Astrocyte (in vitro differentiated cells and primary cell): ENCODE data around the gene COMMD9. TPM values are rescaled to one million over a fixed set of nuclear protein-coding genes. Genes with fewer than 3 reads are reported as not detected.
A peak's percentile ranks its signal among the peaks of the same experiment; 100 is the strongest.

Experiments
- DNase-seq: peaks from one replicate; pipeline ENCODE4 v3.0.0-alpha.2; 2010; ENCODE audit warnings: low read depth
- FAIRE-seq: peaks from 2 replicates; lab custom pipeline; 2011; peaks lifted over from hg19 to GRCh38; lab: Jason Lieb, UNC
- H2AFZ ChIP-seq: 2 replicates; pipeline ENCODE4 v1.6.0; 2012; ENCODE audit warnings: low read depth, low read length, inconsistent platforms
- H3K27ac ChIP-seq: 2 replicates; pipeline ENCODE4 v1.5.1; 2011; ENCODE audit warnings: low read depth, low read length, inconsistent platforms
- H3K27me3 ChIP-seq: 2 replicates; pipeline ENCODE4 v1.6.0; 2011; ENCODE audit warnings: low read length, inconsistent platforms; ENCODE audit not compliant: insufficient read depth
- H3K36me3 ChIP-seq: 2 replicates; pipeline ENCODE4 v1.5.1; 2011; ENCODE audit warnings: low read length, inconsistent platforms; ENCODE audit not compliant: insufficient read depth
- H3K4me1 ChIP-seq: 2 replicates; pipeline ENCODE4 v1.5.1; 2011; ENCODE audit warnings: low read length, inconsistent platforms; ENCODE audit not compliant: insufficient read depth
- H3K4me2 ChIP-seq: 2 replicates; pipeline ENCODE4 v1.6.0; 2012; ENCODE audit warnings: low read length, inconsistent platforms
- H3K4me3 ChIP-seq: 2 replicates; pipeline ENCODE4 v1.5.1; 2011; ENCODE audit warnings: low read depth, mild to moderate bottlenecking, low read length, inconsistent platforms; ENCODE audit not compliant: insufficient read depth
- H3K79me2 ChIP-seq: 2 replicates; pipeline ENCODE4 v1.6.0; 2012; ENCODE audit warnings: mild to moderate bottlenecking, low read length, inconsistent platforms; ENCODE audit not compliant: insufficient read depth
- H3K9ac ChIP-seq: 2 replicates; pipeline ENCODE4 v1.6.0; 2012; ENCODE audit warnings: mild to moderate bottlenecking, low read length, inconsistent platforms
- H3K9me3 ChIP-seq: 2 replicates; pipeline ENCODE4 v1.5.1; 2012; ENCODE audit warnings: low read depth, mild to moderate bottlenecking, low read length, inconsistent platforms; ENCODE audit not compliant: insufficient read depth
- H4K20me1 ChIP-seq: 2 replicates; pipeline ENCODE4 v1.6.0; 2012; ENCODE audit warnings: low read length, inconsistent platforms; ENCODE audit not compliant: insufficient read depth
- H3K27ac Mint-ChIP-seq: one replicate; pipeline ENCODE4 v1.8.0; 2021; ENCODE audit warnings: mild to moderate bottlenecking, mixed read lengths; ENCODE audit not compliant: unreplicated experiment
- H3K27me3 Mint-ChIP-seq: one replicate; pipeline ENCODE4 v1.8.0; 2021; ENCODE audit warnings: low read depth, mixed read lengths; ENCODE audit not compliant: unreplicated experiment
- H3K36me3 Mint-ChIP-seq: one replicate; pipeline ENCODE4 v1.8.0; 2021; ENCODE audit warnings: low read depth, mixed read lengths; ENCODE audit not compliant: unreplicated experiment
- H3K4me1 Mint-ChIP-seq: one replicate; pipeline ENCODE4 v1.8.0; 2021; ENCODE audit warnings: low read depth, mixed read lengths; ENCODE audit not compliant: unreplicated experiment
- H3K4me3 Mint-ChIP-seq: one replicate; pipeline ENCODE4 v1.8.0; 2021; ENCODE audit warnings: mild to moderate bottlenecking, moderate library complexity, mixed read lengths; ENCODE audit not compliant: unreplicated experiment
- H3K9me3 Mint-ChIP-seq: one replicate; pipeline ENCODE4 v1.8.0; 2021; ENCODE audit warnings: mild to moderate bottlenecking, mixed read lengths; ENCODE audit not compliant: unreplicated experiment
- CTCF ChIP-seq: IDR thresholded peaks from 2 replicates; pipeline ENCODE4 v1.5.1; 2011; ENCODE audit warnings: low read depth, mild to moderate bottlenecking, inconsistent platforms, low read length, moderate library complexity; ENCODE audit not compliant: insufficient read depth
- EZH2 ChIP-seq: IDR thresholded peaks from 2 replicates; pipeline ENCODE4 v1.6.1; 2012; ENCODE audit warnings: mild to moderate bottlenecking, low read length, inconsistent platforms; ENCODE audit not compliant: insufficient read depth
- total RNA-seq: library from RNA; stranded (reverse); gene quantifications from 2 replicates; pipeline ENCODE4 v1.2.1, GENCODE V29; 2021

The COMMD9 gene
- total RNA-seq, 1 donor from 2014 or later, result 78.4 TPM

GRCh38 chr11:36264011-36264972, 24.9 kb downstream of the COMMD9 start:
- H3K4me1 Mint-ChIP-seq, result peaks cover 3% of the 10 kb centered on the region
- H3K27me3 ChIP-seq, result peaks cover 21% of the 10 kb centered on the region
- no peak overlapping the region for H3K9ac ChIP-seq
- FAIRE-seq, result no peak
- peaks cover 26% of the 10 kb centered on the region for H3K27me3 Mint-ChIP-seq
- H3K4me2 ChIP-seq, result no peak overlapping the region
- H3K27ac Mint-ChIP-seq, result no peak overlapping the region
- no peak for TF ChIP-seq EZH2
- no peak for TF ChIP-seq CTCF
- H3K27ac ChIP-seq, result no peak overlapping the region
- DNase-seq, result no peak
- H4K20me1 ChIP-seq, result no peaks in the 10 kb centered on the region
- no peaks in the 10 kb centered on the region for H3K9me3 Mint-ChIP-seq
- H2AFZ ChIP-seq, result no peak overlapping the region
- H3K36me3 ChIP-seq, result no peaks in the 10 kb centered on the region
- H3K36me3 Mint-ChIP-seq, result peaks cover 1% of the 10 kb centered on the region
- no peak overlapping the region for H3K4me3 ChIP-seq
- no peak overlapping the region for H3K4me3 Mint-ChIP-seq
- no peaks in the 10 kb centered on the region for H3K9me3 ChIP-seq
- no peaks in the 10 kb centered on the region for H3K4me1 ChIP-seq
- H3K79me2 ChIP-seq, result no peaks in the 10 kb centered on the region

GRCh38 chr11:36261094-36261493, 28.1 kb downstream of the COMMD9 start:
- no peak overlapping the region for H2AFZ ChIP-seq
- Mint-ChIP-seq H3K9me3 (no peaks in the 10 kb centered on the region), H3K27me3 (peaks cover 21% of the 10 kb centered on the region), H3K4me3 (peak overlapping the region; percentile 46), H3K4me1 (peaks cover 18% of the 10 kb centered on the region), H3K27ac (no peak overlapping the region), H3K36me3 (no peaks in the 10 kb centered on the region)
- no peak overlapping the region for H3K27ac ChIP-seq
- FAIRE-seq (no peak), DNase-seq (no peak)
- H3K9me3 ChIP-seq, result no peaks in the 10 kb centered on the region
- no peaks in the 10 kb centered on the region for H3K4me1 ChIP-seq
- no peaks in the 10 kb centered on the region for H3K36me3 ChIP-seq
- peaks cover 31% of the 10 kb centered on the region for H3K27me3 ChIP-seq
- TF ChIP-seq CTCF (no peak), EZH2 (no peak)
- no peak overlapping the region for H3K4me2 ChIP-seq
- H3K4me3 ChIP-seq, result no peak overlapping the region
- H3K79me2 ChIP-seq, result no peaks in the 10 kb centered on the region
- no peak overlapping the region for H3K9ac ChIP-seq
- H4K20me1 ChIP-seq, result no peaks in the 10 kb centered on the region
